ENCODE results near the gene IQSEC3.

Gene IQSEC3

DNA sequence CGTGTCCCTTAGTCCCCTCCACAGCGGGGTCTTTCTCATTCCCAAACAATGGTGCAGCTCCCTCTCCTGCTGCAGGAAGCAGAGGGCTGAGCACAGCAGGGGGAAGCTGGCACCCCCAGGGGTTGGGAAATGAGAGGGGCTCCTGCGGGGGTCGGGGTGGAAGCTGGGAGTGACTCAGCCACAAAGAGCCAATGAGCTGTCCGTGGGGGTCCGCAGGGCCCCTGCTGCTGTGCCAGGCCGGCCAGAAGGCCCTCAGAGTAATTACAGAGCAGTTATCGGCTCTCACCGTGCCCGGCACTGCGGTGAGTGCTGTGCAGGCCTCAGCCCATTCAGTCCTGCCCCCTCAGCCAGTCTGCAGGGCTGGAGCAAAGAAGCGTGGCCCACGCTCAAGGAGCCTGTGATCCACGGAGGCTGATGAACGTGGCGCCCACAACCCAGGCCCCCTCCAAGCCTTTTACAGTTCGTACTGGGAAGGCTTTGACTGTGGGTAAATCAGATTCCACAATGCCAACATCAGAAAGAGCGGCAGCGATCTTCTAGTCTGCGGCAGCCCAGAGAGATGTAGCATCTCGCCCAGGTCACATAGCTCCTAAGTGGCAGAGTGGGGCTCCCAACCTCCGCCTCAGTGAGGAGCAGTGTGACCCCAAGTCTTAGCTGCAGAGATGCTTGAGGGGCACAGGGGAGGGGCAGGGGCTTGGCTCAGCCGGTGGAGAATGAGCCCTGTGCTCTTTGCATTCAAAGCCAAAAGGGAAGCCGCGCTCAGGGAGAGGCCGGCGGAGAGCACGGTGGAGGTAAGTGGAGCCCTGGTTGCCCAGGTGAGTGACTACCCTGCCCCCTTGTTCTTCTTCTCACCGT lies 104.0 kb downstream of the IQSEC3 start:
- peaks cover 14% of the 10 kb centered on the region for H3K4me1 ChIP-seq (ENCODE audit: low read depth, poor library complexity, severe bottlenecking)
- no peaks in the 10 kb centered on the region for H3K36me3 ChIP-seq (ENCODE audit: insufficient read depth)
- H3K79me2 ChIP-seq (ENCODE audit: insufficient read depth, low read depth): no peaks in the 10 kb centered on the region
- no peaks in the 10 kb centered on the region for H3K27me3 ChIP-seq (ENCODE audit: insufficient read depth, low read depth)
- TF ChIP-seq, protein P1, sequence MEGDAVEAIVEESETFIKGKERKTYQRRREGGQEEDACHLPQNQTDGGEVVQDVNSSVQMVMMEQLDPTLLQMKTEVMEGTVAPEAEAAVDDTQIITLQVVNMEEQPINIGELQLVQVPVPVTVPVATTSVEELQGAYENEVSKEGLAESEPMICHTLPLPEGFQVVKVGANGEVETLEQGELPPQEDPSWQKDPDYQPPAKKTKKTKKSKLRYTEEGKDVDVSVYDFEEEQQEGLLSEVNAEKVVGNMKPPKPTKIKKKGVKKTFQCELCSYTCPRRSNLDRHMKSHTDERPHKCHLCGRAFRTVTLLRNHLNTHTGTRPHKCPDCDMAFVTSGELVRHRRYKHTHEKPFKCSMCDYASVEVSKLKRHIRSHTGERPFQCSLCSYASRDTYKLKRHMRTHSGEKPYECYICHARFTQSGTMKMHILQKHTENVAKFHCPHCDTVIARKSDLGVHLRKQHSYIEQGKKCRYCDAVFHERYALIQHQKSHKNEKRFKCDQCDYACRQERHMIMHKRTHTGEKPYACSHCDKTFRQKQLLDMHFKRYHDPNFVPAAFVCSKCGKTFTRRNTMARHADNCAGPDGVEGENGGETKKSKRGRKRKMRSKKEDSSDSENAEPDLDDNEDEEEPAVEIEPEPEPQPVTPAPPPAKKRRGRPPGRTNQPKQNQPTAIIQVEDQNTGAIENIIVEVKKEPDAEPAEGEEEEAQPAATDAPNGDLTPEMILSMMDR (conservative IDR thresholded peaks at IDR 0.05; ENCODE audit: low read depth, low read length): no peak
- no peak overlapping the region for H3K4me3 ChIP-seq (IDR thresholded peaks at IDR 0.05; ENCODE audit: insufficient read depth, low read depth, low read length)
- H2AFZ ChIP-seq (ENCODE audit: low read depth): no peak overlapping the region
- no peak overlapping the region for H3K9ac ChIP-seq
- H3K27ac ChIP-seq: no peak overlapping the region
- H3K4me2 ChIP-seq: no peak overlapping the region
- no peaks in the 10 kb centered on the region for H4K20me1 ChIP-seq (ENCODE audit: insufficient read depth)

GRCh38 chr12:171276-171675 lies 104.7 kb downstream of the IQSEC3 start:
- no peak overlapping the region for H3K27ac ChIP-seq
- H3K4me1 ChIP-seq (ENCODE audit: low read depth, poor library complexity, severe bottlenecking): peaks cover 14% of the 10 kb centered on the region
- H3K79me2 ChIP-seq (ENCODE audit: insufficient read depth, low read depth): no peaks in the 10 kb centered on the region
- no peak overlapping the region for H2AFZ ChIP-seq (ENCODE audit: low read depth)
- H4K20me1 ChIP-seq (ENCODE audit: insufficient read depth): no peaks in the 10 kb centered on the region
- H3K4me3 ChIP-seq (IDR thresholded peaks at IDR 0.05; ENCODE audit: insufficient read depth, low read depth, low read length): no peak overlapping the region
- H3K9ac ChIP-seq: no peak overlapping the region
- no peaks in the 10 kb centered on the region for H3K36me3 ChIP-seq (ENCODE audit: insufficient read depth)
- TF ChIP-seq, protein P1 (conservative IDR thresholded peaks at IDR 0.05; ENCODE audit: low read depth, low read length): no peak
- no peaks in the 10 kb centered on the region for H3K27me3 ChIP-seq (ENCODE audit: insufficient read depth, low read depth)
- H3K4me2 ChIP-seq: no peak overlapping the region

GRCh38 chr12:171743-172676 lies 105.4 kb downstream of the IQSEC3 start:
- Histone ChIP-seq H3K27ac (no peak overlapping the region), H3K9ac (no peak overlapping the region), H3K4me1 (ENCODE audit: low read depth, poor library complexity, severe bottlenecking) (peaks cover 12% of the 10 kb centered on the region), H3K36me3 (ENCODE audit: insufficient read depth) (no peaks in the 10 kb centered on the region), H3K27me3 (ENCODE audit: insufficient read depth, low read depth) (no peaks in the 10 kb centered on the region), H2AFZ (ENCODE audit: low read depth) (no peak overlapping the region), H3K79me2 (ENCODE audit: insufficient read depth, low read depth) (no peaks in the 10 kb centered on the region), H3K4me3 (IDR thresholded peaks at IDR 0.05; ENCODE audit: insufficient read depth, low read depth, low read length) (no peak overlapping the region), H3K4me2 (no peak overlapping the region), H4K20me1 (ENCODE audit: insufficient read depth) (no peaks in the 10 kb centered on the region)
- TF ChIP-seq, protein P1 (conservative IDR thresholded peaks at IDR 0.05; ENCODE audit: low read depth, low read length): no peak

DNA sequence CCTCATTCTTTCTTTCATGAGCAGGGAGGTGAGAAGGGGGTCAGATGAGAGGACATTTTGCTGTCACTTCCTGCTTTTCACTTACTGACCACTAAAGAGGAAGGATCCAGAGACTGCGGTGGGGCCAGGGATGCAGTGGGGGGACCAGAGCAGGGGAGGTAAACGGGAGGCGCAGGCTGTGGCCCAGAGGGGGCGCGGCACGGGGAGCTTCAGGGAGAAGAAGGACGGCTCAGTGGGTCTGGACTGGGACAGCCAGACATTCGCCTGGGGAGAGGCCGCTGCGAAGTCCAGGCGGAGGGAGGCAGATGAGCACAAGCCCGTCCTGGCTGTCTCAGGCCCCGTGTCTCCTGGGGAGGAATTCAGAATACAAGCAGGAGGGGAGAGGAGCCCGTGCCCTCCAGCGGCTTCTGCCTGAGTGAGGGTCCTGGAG lies 106.2 kb downstream of the IQSEC3 start:
- Histone ChIP-seq H3K27ac (no peak overlapping the region), H3K4me2 (no peak overlapping the region), H3K4me3 (IDR thresholded peaks at IDR 0.05; ENCODE audit: insufficient read depth, low read depth, low read length) (no peak overlapping the region), H3K27me3 (ENCODE audit: insufficient read depth, low read depth) (no peaks in the 10 kb centered on the region), H3K9ac (no peak overlapping the region), H2AFZ (ENCODE audit: low read depth) (no peak overlapping the region), H3K4me1 (ENCODE audit: low read depth, poor library complexity, severe bottlenecking) (peaks cover 9% of the 10 kb centered on the region), H4K20me1 (ENCODE audit: insufficient read depth) (no peaks in the 10 kb centered on the region), H3K36me3 (ENCODE audit: insufficient read depth) (no peaks in the 10 kb centered on the region), H3K79me2 (ENCODE audit: insufficient read depth, low read depth) (no peaks in the 10 kb centered on the region)
- TF ChIP-seq, protein P1 (conservative IDR thresholded peaks at IDR 0.05; ENCODE audit: low read depth, low read length): no peak
